ENCODE data around the gene GPR176. TPM values are rescaled to one million over a fixed set of nuclear protein-coding genes. Genes with fewer than 3 reads are reported as not detected.

Gene GPR176
- total RNA-seq, 5 donors from 2014 or later (not counting 1 experiment from before 2014, with no cell fraction given) = 0.15 to 0.30 TPM; not detected in 3

- no peak for DNase-seq
- WGBS (ENCODE audit: insufficient coverage) = 33% methylated on average over 2 of the region's 4 CpGs
- H3K27ac Mint-ChIP-seq = no peak overlapping the region
- peaks cover 33 to 35% of the 10 kb centered on the region in 2 donors for H3K27me3 Mint-ChIP-seq
- peaks cover 0 to 1% (median 0%) of the 10 kb centered on the region in 3 donors for H3K4me1 Mint-ChIP-seq
- H3K4me1 ChIP-seq (ENCODE audit: control insufficient read depth in 1 of 2, extremely low read depth in 1 of 2, insufficient read depth in 2 of 2, low read length in 2 of 2) = no peaks in the 10 kb centered on the region
- POLR2A ChIA-PET = no interaction called here
- H3K9me3 ChIP-seq = no peaks in the 10 kb centered on the region
- ATAC-seq (replicated peaks in 1 of 4) = no peak
- CTCF ChIA-PET = no interaction called here
- no peak overlapping the region for H3K27ac ChIP-seq (ENCODE audit: low read length)
- no peak overlapping the region for H3K4me3 ChIP-seq (ENCODE audit: control insufficient read depth in 1 of 2, extremely low read depth in 1 of 2, low read length in 1 of 2)
- H3K4me3 Mint-ChIP-seq = no peak overlapping the region
- no peaks in the 10 kb centered on the region for H3K9me3 Mint-ChIP-seq
- H3K36me3 Mint-ChIP-seq = no peaks in the 10 kb centered on the region
- H3K27me3 ChIP-seq (replicated peaks in 1 of 2; ENCODE audit: control insufficient read depth in 2 of 2, extremely low read depth in 1 of 2, insufficient read depth in 2 of 2, low read length in 1 of 2) = peaks cover 0 to 9% of the 10 kb centered on the region in 2 experiments
- no peaks in the 10 kb centered on the region for H3K36me3 ChIP-seq (ENCODE audit: control insufficient read depth in 2 of 2, extremely low read depth in 1 of 2, insufficient read depth in 1 of 2, low read length in 1 of 2)
Measured at GRCh38 chr15:39792844-39793335, 127.2 kb downstream of the GPR176 start.

GRCh38 chr15:39792025-39792843 is 127.8 kb downstream of the GPR176 start:
- DNase-seq (no peak), ATAC-seq (replicated peaks in 1 of 4) (no peak)
- no peaks in the 10 kb centered on the region for H3K9me3 ChIP-seq
- Mint-ChIP-seq H3K9me3 (no peaks in the 10 kb centered on the region), H3K36me3 (no peaks in the 10 kb centered on the region), H3K4me1 (peaks cover 0 to 7% (median 2%) of the 10 kb centered on the region in 3 donors), H3K4me3 (no peak overlapping the region), H3K27me3 (peaks cover 27 to 28% of the 10 kb centered on the region in 2 donors), H3K27ac (no peak overlapping the region)
- H3K27me3 ChIP-seq (replicated peaks in 1 of 2; ENCODE audit: control insufficient read depth in 2 of 2, extremely low read depth in 1 of 2, insufficient read depth in 2 of 2, low read length in 1 of 2) = peaks cover 0 to 6% of the 10 kb centered on the region in 2 experiments
- WGBS (ENCODE audit: insufficient coverage) = no CpG with 5 or more reads among the region's 5 CpGs
- H3K4me3 ChIP-seq (ENCODE audit: control insufficient read depth in 1 of 2, extremely low read depth in 1 of 2, low read length in 1 of 2) = no peak overlapping the region
- ChIA-PET CTCF (no interaction called here), POLR2A (no interaction called here)
- no peak overlapping the region for H3K27ac ChIP-seq (ENCODE audit: low read length)
- no peaks in the 10 kb centered on the region for H3K36me3 ChIP-seq (ENCODE audit: control insufficient read depth in 2 of 2, extremely low read depth in 1 of 2, insufficient read depth in 1 of 2, low read length in 1 of 2)
- no peaks in the 10 kb centered on the region for H3K4me1 ChIP-seq (ENCODE audit: control insufficient read depth in 1 of 2, extremely low read depth in 1 of 2, insufficient read depth in 2 of 2, low read length in 2 of 2)

- no peaks in the 10 kb centered on the region for H3K36me3 ChIP-seq (ENCODE audit: control insufficient read depth in 2 of 2, extremely low read depth in 1 of 2, insufficient read depth in 1 of 2, low read length in 1 of 2)
- H3K27ac ChIP-seq (ENCODE audit: low read length) = no peak overlapping the region
- ChIA-PET CTCF (interaction anchor here (0.6 to 1.7 kb wide), 3 partner anchors 24 to 485 kb away, joined by 4 to 6 read pairs (median 6); no protein-coding TSS in a partner anchor), POLR2A (interaction anchor here in 1 of 2 donors (0.7 kb wide), 1 partner anchor 15 kb away, joined by 3 read pairs; no protein-coding TSS in a partner anchor)
- Mint-ChIP-seq H3K27ac (no peak overlapping the region), H3K27me3 (peaks cover 6 to 9% of the 10 kb centered on the region in 2 donors), H3K36me3 (peaks cover 2% of the 10 kb centered on the region), H3K4me3 (no peak overlapping the region), H3K4me1 (peaks cover 16 to 26% (median 21%) of the 10 kb centered on the region in 3 donors), H3K9me3 (no peaks in the 10 kb centered on the region)
- 67% methylated on average over 1 of the region's 4 CpGs for WGBS (ENCODE audit: insufficient coverage)
- DNase-seq (no peak), ATAC-seq (replicated peaks in 1 of 4) (no peak)
- H3K27me3 ChIP-seq (replicated peaks in 1 of 2; ENCODE audit: control insufficient read depth in 2 of 2, extremely low read depth in 1 of 2, insufficient read depth in 2 of 2, low read length in 1 of 2) = no peaks in the 10 kb centered on the region
- H3K4me3 ChIP-seq (ENCODE audit: control insufficient read depth in 1 of 2, extremely low read depth in 1 of 2, low read length in 1 of 2) = no peak overlapping the region
- no peaks in the 10 kb centered on the region for H3K9me3 ChIP-seq
- H3K4me1 ChIP-seq (ENCODE audit: control insufficient read depth in 1 of 2, extremely low read depth in 1 of 2, insufficient read depth in 2 of 2, low read length in 2 of 2) = no peaks in the 10 kb centered on the region
Measured at GRCh38 chr15:39789736-39790135, 130.3 kb downstream of the GPR176 start.

- no peaks in the 10 kb centered on the region for H3K27me3 ChIP-seq (replicated peaks in 1 of 2; ENCODE audit: control insufficient read depth in 2 of 2, extremely low read depth in 1 of 2, insufficient read depth in 2 of 2, low read length in 1 of 2)
- 100% methylated on average over 1 of the region's 3 CpGs for WGBS (ENCODE audit: insufficient coverage)
- H3K27ac Mint-ChIP-seq = peak overlapping the region in 1 of 2 donors; percentile 39
- peaks cover 0 to 3% of the 10 kb centered on the region in 2 experiments for H3K4me1 ChIP-seq (ENCODE audit: control insufficient read depth in 1 of 2, extremely low read depth in 1 of 2, insufficient read depth in 2 of 2, low read length in 2 of 2)
- peaks cover 23 to 34% (median 28%) of the 10 kb centered on the region in 3 donors for H3K4me1 Mint-ChIP-seq
- no peak for ATAC-seq (replicated peaks in 1 of 4)
- ChIA-PET CTCF (interaction anchor here (0.6 to 1.7 kb wide), 5 partner anchors 24 to 486 kb away, joined by 4 to 6 read pairs (median 5); no protein-coding TSS in a partner anchor), POLR2A (interaction anchor here (0.5 to 0.7 kb wide), 2 partner anchors 14 to 634 kb away, joined by 3 to 4 read pairs; no protein-coding TSS in a partner anchor)
- no peak for DNase-seq
- no peaks in the 10 kb centered on the region for H3K36me3 ChIP-seq (ENCODE audit: control insufficient read depth in 2 of 2, extremely low read depth in 1 of 2, insufficient read depth in 1 of 2, low read length in 1 of 2)
- peaks cover 0 to 2% of the 10 kb centered on the region in 2 donors for H3K27me3 Mint-ChIP-seq
- no peak overlapping the region for H3K4me3 Mint-ChIP-seq
- no peak overlapping the region for H3K4me3 ChIP-seq (ENCODE audit: control insufficient read depth in 1 of 2, extremely low read depth in 1 of 2, low read length in 1 of 2)
- no peaks in the 10 kb centered on the region for H3K9me3 ChIP-seq
- no peaks in the 10 kb centered on the region for H3K9me3 Mint-ChIP-seq
- peaks cover 2% of the 10 kb centered on the region for H3K36me3 Mint-ChIP-seq
- H3K27ac ChIP-seq (ENCODE audit: low read length) = no peak overlapping the region
Measured at GRCh38 chr15:39788800-39789565, 131.1 kb downstream of the GPR176 start.

GRCh38 chr15:39788108-39788507 is 132.0 kb downstream of the GPR176 start:
- no peaks in the 10 kb centered on the region for H3K9me3 ChIP-seq
- no peaks in the 10 kb centered on the region for H3K27me3 ChIP-seq (replicated peaks in 1 of 2; ENCODE audit: control insufficient read depth in 2 of 2, extremely low read depth in 1 of 2, insufficient read depth in 2 of 2, low read length in 1 of 2)
- ChIA-PET POLR2A (no interaction called here), CTCF (no interaction called here)
- DNase-seq (no peak), ATAC-seq (replicated peaks in 1 of 4) (no peak)
- H3K4me3 Mint-ChIP-seq = no peak overlapping the region
- no peaks in the 10 kb centered on the region for H3K27me3 Mint-ChIP-seq
- no peak overlapping the region for H3K4me3 ChIP-seq (ENCODE audit: control insufficient read depth in 1 of 2, extremely low read depth in 1 of 2, low read length in 1 of 2)
- no peak overlapping the region for H3K27ac ChIP-seq (ENCODE audit: low read length)
- H3K36me3 Mint-ChIP-seq = peaks cover 2% of the 10 kb centered on the region
- no peaks in the 10 kb centered on the region for H3K36me3 ChIP-seq (ENCODE audit: control insufficient read depth in 2 of 2, extremely low read depth in 1 of 2, insufficient read depth in 1 of 2, low read length in 1 of 2)
- no peaks in the 10 kb centered on the region for H3K9me3 Mint-ChIP-seq
- H3K4me1 Mint-ChIP-seq = peaks cover 32 to 43% (median 37%) of the 10 kb centered on the region in 3 donors
- H3K27ac Mint-ChIP-seq = no peak overlapping the region
- peaks cover 5 to 11% of the 10 kb centered on the region in 2 experiments for H3K4me1 ChIP-seq (ENCODE audit: control insufficient read depth in 1 of 2, extremely low read depth in 1 of 2, insufficient read depth in 2 of 2, low read length in 2 of 2)
- WGBS (ENCODE audit: insufficient coverage) = 57% methylated on average over 2 of the region's 4 CpGs

GRCh38 chr15:39787479-39787878 is 132.6 kb downstream of the GPR176 start:
- POLR2A ChIA-PET = no interaction called here
- H3K27ac Mint-ChIP-seq = peak overlapping the region in 1 of 2 donors; percentile 16
- CTCF ChIA-PET = interaction anchor here in 1 of 2 donors (0.7 kb wide), 1 partner anchor 114 kb away, joined by 10 read pairs; no protein-coding TSS in a partner anchor
- Histone ChIP-seq H3K4me1 (ENCODE audit: control insufficient read depth in 1 of 2, extremely low read depth in 1 of 2, insufficient read depth in 2 of 2, low read length in 2 of 2) (peaks cover 7 to 11% of the 10 kb centered on the region in 2 experiments), H3K27ac (ENCODE audit: low read length) (no peak overlapping the region), H3K27me3 (replicated peaks in 1 of 2; ENCODE audit: control insufficient read depth in 2 of 2, extremely low read depth in 1 of 2, insufficient read depth in 2 of 2, low read length in 1 of 2) (no peaks in the 10 kb centered on the region), H3K9me3 (no peaks in the 10 kb centered on the region), H3K36me3 (ENCODE audit: control insufficient read depth in 2 of 2, extremely low read depth in 1 of 2, insufficient read depth in 1 of 2, low read length in 1 of 2) (no peaks in the 10 kb centered on the region), H3K4me3 (ENCODE audit: control insufficient read depth in 1 of 2, extremely low read depth in 1 of 2, low read length in 1 of 2) (no peak overlapping the region)
- no peaks in the 10 kb centered on the region for H3K9me3 Mint-ChIP-seq
- H3K4me1 Mint-ChIP-seq = peaks cover 35 to 45% (median 41%) of the 10 kb centered on the region in 3 donors
- no peaks in the 10 kb centered on the region for H3K27me3 Mint-ChIP-seq
- ATAC-seq (replicated peaks in 1 of 4) = no peak
- no CpG with 5 or more reads among the region's 1 CpG for WGBS (ENCODE audit: insufficient coverage)
- no peak for DNase-seq
- H3K4me3 Mint-ChIP-seq = no peak overlapping the region
- peaks cover 2% of the 10 kb centered on the region for H3K36me3 Mint-ChIP-seq

All from T-cell (primary cell).